MM.1S (cell line): ENCODE measurements around the gene TMEM163.

Experiments used
- CTCF ChIP-seq: fragments of 300-600 bp; sonication (generic); IDR thresholded peaks from 2 replicates; pipeline ENCODE4 v1.5.1; 2016; ENCODE audit warnings: antibody characterized with exemption, low read length, mixed read lengths
- EZH2 ChIP-seq: fragments of 300-600 bp; sonication (generic); optimal IDR thresholded peaks from 2 replicates; pipeline ENCODE3; 2017; ENCODE audit warnings: low read depth, mild to moderate bottlenecking, antibody characterized with exemption, low read length, mixed read lengths

GRCh38 chr2:134454426-134454825 is 264.4 kb downstream of the TMEM163 start:
- TF ChIP-seq CTCF (no peak), EZH2 (no peak)
